Kidney epithelial cell (primary cell): Measurements from ENCODE around the gene ALDH16A1. TPM values are rescaled to one million over a fixed set of nuclear protein-coding genes. Genes with fewer than 3 reads are reported as not detected.

Experiments used
- DNase-seq: peaks from one replicate; pipeline ENCODE4 v3.0.0-alpha.2; 2010; ENCODE audit warnings: low read depth
- H3K27me3 ChIP-seq: 2 replicates; pipeline ENCODE4 v1.6.0; 2011; ENCODE audit warnings: low read length; ENCODE audit not compliant: control insufficient read depth, insufficient read depth
- H3K36me3 ChIP-seq: 2 replicates; pipeline ENCODE4 v1.5.1; 2011; ENCODE audit warnings: low read length; ENCODE audit not compliant: control insufficient read depth, insufficient read depth
- H3K4me3 ChIP-seq: 2 replicates; pipeline ENCODE4 v1.5.1; 2011; ENCODE audit warnings: low read depth, mild to moderate bottlenecking, control low read depth, low read length
- total RNA-seq: library from RNA; depleted of rRNA; stranded (reverse); fragments of >200 nt; gene quantifications from 2 replicates; pipeline ENCODE4 v1.2.3, GENCODE V29; 2015
- TF ChIP-seq, protein P1 (sequence below): IDR thresholded peaks from 2 replicates; pipeline ENCODE4 v1.5.1; 2011; ENCODE audit warnings: mild to moderate bottlenecking, moderate library complexity, low read length, control low read depth, inconsistent platforms; ENCODE audit not compliant: insufficient read depth, poor library complexity, severe bottlenecking

ALDH16A1 gene
- total RNA-seq, 1 donor from 2014 or later = 32.9 TPM

DNA sequence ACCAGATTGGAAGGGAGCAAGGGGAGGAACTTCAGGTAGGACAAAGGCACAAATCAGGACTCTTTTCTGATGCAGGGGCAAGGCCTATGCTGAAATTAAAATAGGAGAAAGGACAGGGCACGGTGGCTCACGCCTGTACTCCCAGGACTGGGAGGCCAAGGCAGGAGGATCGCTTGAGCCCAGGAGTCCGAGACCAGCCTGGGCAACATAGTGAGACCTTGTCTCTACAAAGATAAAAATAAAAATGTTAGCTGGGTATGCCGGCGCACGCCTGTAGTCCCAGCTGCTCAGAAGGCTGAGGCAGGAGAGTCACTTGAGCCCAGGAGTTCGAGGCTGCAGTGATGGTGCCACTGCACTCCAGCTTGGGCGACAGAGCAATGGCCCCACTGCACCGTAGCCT lies 17.4 kb upstream of the ALDH16A1 start:
- Histone ChIP-seq H3K4me3 (no peak overlapping the region), H3K27me3 (peaks cover 98% of the 10 kb centered on the region), H3K36me3 (no peaks in the 10 kb centered on the region)
- no peak for DNase-seq
- TF ChIP-seq, protein P1, sequence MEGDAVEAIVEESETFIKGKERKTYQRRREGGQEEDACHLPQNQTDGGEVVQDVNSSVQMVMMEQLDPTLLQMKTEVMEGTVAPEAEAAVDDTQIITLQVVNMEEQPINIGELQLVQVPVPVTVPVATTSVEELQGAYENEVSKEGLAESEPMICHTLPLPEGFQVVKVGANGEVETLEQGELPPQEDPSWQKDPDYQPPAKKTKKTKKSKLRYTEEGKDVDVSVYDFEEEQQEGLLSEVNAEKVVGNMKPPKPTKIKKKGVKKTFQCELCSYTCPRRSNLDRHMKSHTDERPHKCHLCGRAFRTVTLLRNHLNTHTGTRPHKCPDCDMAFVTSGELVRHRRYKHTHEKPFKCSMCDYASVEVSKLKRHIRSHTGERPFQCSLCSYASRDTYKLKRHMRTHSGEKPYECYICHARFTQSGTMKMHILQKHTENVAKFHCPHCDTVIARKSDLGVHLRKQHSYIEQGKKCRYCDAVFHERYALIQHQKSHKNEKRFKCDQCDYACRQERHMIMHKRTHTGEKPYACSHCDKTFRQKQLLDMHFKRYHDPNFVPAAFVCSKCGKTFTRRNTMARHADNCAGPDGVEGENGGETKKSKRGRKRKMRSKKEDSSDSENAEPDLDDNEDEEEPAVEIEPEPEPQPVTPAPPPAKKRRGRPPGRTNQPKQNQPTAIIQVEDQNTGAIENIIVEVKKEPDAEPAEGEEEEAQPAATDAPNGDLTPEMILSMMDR = no peak

- Histone ChIP-seq H3K4me3 (no peak overlapping the region), H3K27me3 (peaks cover 98% of the 10 kb centered on the region), H3K36me3 (no peaks in the 10 kb centered on the region)
- TF ChIP-seq, protein P1 = no peak
- no peak for DNase-seq
Measured at GRCh38 chr19:49436381-49437017, 16.5 kb upstream of the ALDH16A1 start.

- TF ChIP-seq, protein P1 = no peak
- DNase-seq = no peak
- Histone ChIP-seq H3K36me3 (no peaks in the 10 kb centered on the region), H3K27me3 (peaks cover 98% of the 10 kb centered on the region), H3K4me3 (no peak overlapping the region)
Measured at GRCh38 chr19:49437231-49437630, 15.8 kb upstream of the ALDH16A1 start.

DNA sequence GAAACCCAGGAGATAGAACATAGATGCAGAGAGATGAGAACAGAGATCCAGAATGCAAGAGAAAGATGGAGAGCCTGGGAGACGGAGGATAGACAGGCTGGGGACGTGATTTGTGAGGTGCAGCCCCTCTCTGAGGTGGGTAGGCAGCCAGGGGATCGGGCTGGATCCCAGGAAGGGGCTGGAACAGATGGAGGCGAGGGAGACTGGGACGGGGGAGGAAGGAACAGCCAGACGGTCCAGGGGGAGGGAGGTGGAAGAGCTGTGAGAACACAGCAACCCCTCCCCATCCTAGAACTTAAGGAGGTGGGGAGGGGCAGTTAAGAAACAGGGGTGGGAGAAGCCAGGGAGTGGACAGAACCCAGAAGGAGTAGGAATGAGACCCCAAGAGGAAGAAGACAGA lies 14.8 kb upstream of the ALDH16A1 start:
- H3K4me3 ChIP-seq = no peak overlapping the region

GRCh38 chr19:49439836-49440235 lies 13.2 kb upstream of the ALDH16A1 start:
- Histone ChIP-seq H3K4me3 (no peak overlapping the region), H3K27me3 (peaks cover 78% of the 10 kb centered on the region), H3K36me3 (no peaks in the 10 kb centered on the region)
- DNase-seq = no peak
- TF ChIP-seq, protein P1 = no peak

More for the DNA sequence above, 14.8 kb upstream of the ALDH16A1 start:
- no peaks in the 10 kb centered on the region for H3K36me3 ChIP-seq
- TF ChIP-seq, protein P1 = no peak
- peaks cover 93% of the 10 kb centered on the region for H3K27me3 ChIP-seq
- DNase-seq = no peak

DNA sequence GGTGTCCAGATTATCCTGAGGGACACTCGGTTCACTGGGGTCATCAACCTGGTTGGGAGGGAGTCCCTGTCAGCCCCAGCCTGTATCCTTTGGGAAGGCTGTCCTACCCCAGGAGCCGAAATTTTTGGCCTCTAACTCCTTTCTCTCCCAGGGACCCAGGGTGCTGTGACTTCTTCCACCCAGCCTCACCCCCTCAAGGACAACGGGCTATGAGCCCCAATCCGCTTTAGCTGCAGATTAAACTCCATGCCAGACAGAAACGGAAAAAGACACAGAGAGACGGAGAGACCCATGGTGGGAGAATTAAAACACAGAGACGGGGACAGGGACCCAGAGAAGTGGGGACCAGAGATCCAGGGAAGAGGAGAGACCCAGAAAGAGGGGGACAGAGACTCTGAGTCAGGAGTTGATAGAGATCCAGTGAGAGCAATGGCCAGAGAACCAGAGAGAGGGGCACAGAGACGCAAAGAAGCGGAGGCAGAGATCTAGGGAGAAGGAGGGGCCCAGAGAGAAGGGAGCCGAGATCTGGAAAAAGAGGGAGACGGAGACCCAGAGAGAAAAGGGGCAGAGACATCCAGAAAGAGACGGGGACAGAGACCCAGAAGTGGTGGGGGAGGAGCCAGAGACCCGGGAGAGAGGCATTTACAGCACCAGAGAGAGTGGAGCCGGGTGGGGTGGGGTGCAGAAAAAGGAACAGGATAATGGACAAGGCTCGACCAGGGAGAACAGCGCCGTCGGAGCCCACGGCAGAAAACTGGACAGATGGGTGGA lies 12.4 kb upstream of the ALDH16A1 start:
- TF ChIP-seq, protein P1 = no peak
- peaks cover 70% of the 10 kb centered on the region for H3K27me3 ChIP-seq
- no peaks in the 10 kb centered on the region for H3K36me3 ChIP-seq
- no peak for DNase-seq
- no peak overlapping the region for H3K4me3 ChIP-seq
